PC-9 (cell line): ENCODE results near the gene ZBTB4. TPM values are rescaled to one million over a fixed set of nuclear protein-coding genes. Genes with fewer than 3 reads are reported as not detected.

ENCODE experiments used
- BruUV-seq: library from RNA; stranded (reverse); fragments of 400-500 nt; replicated peaks from 2 replicates; lab custom pipeline; 2021; lab: Mats Ljungman, UMichigan
- CTCF ChIA-PET: fragments of 300-600 bp; sonication (Branson Sonifier 250); formaldehyde crosslinking; loops from one replicate; lab custom pipeline; 2022; ENCODE audit warnings: antibody characterized with exemption; lab: Charles Lee
- POLR2A ChIA-PET: fragments of 300-600 bp; sonication (Branson Sonifier 250); formaldehyde crosslinking; loops from one replicate; lab custom pipeline; 2022; ENCODE audit warnings: antibody characterized with exemption; ENCODE audit not compliant: unreplicated experiment; lab: Charles Lee
- DNase-seq, 2 experiments: peaks; one replicate each; pipeline versions ENCODE4 v3.0.0 to v3.0.0-alpha.2; 2015 to 2022; ENCODE audit warnings: mixed read lengths in 1 of 2
- H2AFZ ChIP-seq: fragments of 200-600 bp; sonication (generic); 2 replicates; pipeline ENCODE4 v1.8.1; 2017; ENCODE audit warnings: antibody characterized with exemption
- H3F3A ChIP-seq: fragments of 200-600 bp; sonication (generic); 2 replicates; pipeline ENCODE4 v1.8.1; 2017; ENCODE audit warnings: antibody characterized with exemption, mild to moderate bottlenecking, low read depth; ENCODE audit not compliant: insufficient read depth
- H3K27ac ChIP-seq: fragments of 200-600 bp; sonication (generic); 2 replicates; pipeline ENCODE4 v1.6.1; 2016; ENCODE audit warnings: mixed run types
- H3K27me3 ChIP-seq: fragments of 200-600 bp; sonication (generic); 2 replicates; pipeline ENCODE4 v1.6.1; 2016; ENCODE audit warnings: low read depth, mixed run types; ENCODE audit not compliant: insufficient read depth
- H3K36me3 ChIP-seq: fragments of 200-600 bp; sonication (generic); 2 replicates; pipeline ENCODE4 v1.6.1; 2016; ENCODE audit warnings: low read depth, mixed run types
- H3K4me1 ChIP-seq: fragments of 200-600 bp; sonication (generic); replicated peaks from 2 replicates; pipeline ENCODE4 v1.6.1; 2016; ENCODE audit warnings: mixed run types; ENCODE audit not compliant: insufficient read depth
- H3K4me2 ChIP-seq: fragments of 200-600 bp; sonication (generic); 2 replicates; pipeline ENCODE4 v1.6.1; 2017; ENCODE audit warnings: mixed run types
- H3K4me3 ChIP-seq: fragments of 200-600 bp; sonication (generic); 2 replicates; pipeline ENCODE4 v1.6.1; 2016; ENCODE audit warnings: mixed run types
- H3K79me2 ChIP-seq: fragments of 200-600 bp; sonication (generic); 2 replicates; pipeline ENCODE4 v1.6.1; 2017; ENCODE audit warnings: low read depth, mixed run types
- H3K9me2 ChIP-seq: fragments of 200-600 bp; sonication (generic); 2 replicates; pipeline ENCODE4 v1.8.1; 2017; ENCODE audit warnings: mild to moderate bottlenecking; ENCODE audit not compliant: insufficient read depth
- H3K9me3 ChIP-seq: fragments of 200-600 bp; sonication (generic); 2 replicates; pipeline ENCODE4 v1.8.1; 2016; ENCODE audit warnings: low read depth; ENCODE audit not compliant: insufficient read depth
- H4K20me1 ChIP-seq: fragments of 200-600 bp; sonication (generic); 2 replicates; pipeline ENCODE4 v1.8.1; 2017; ENCODE audit not compliant: insufficient read depth
- EZH2 ChIP-seq: fragments of 200-600 bp; sonication (generic); IDR thresholded peaks from 2 replicates; pipeline ENCODE4 v1.8.0; 2017; ENCODE audit warnings: antibody characterized with exemption, low read depth
- intact Hi-C: fragments of 100-400 bp; cut with micrococcal nuclease; formaldehyde crosslinking; loops from one replicate; pipeline ENCODE4 v1.10.0; 2022; ENCODE audit not compliant: unreplicated experiment
- total RNA-seq: library from RNA; stranded (reverse); gene quantifications from 2 replicates; pipeline ENCODE4 v1.2.3, GENCODE V29; 2021
- TF ChIP-seq, protein P1 (sequence below): fragments of 200-600 bp; sonication (generic); conservative IDR thresholded peaks from 2 replicates; pipeline ENCODE4 v1.6.1; 2017; ENCODE audit warnings: mixed run types, antibody characterized with exemption, mild to moderate bottlenecking, moderate library complexity

Gene ZBTB4
- total RNA-seq, 1 experiment from 2014 or later = 54.0 TPM

- Histone ChIP-seq H3K9me2 (no peaks in the 10 kb centered on the region), H3K27ac (no peak overlapping the region), H3F3A (no peaks in the 10 kb centered on the region; the same call in 1 of the 2 replicates), H3K79me2 (no peaks in the 10 kb centered on the region), H2AFZ (no peak overlapping the region), H3K4me3 (no peak overlapping the region), H3K9me3 (no peaks in the 10 kb centered on the region), H3K27me3 (no peaks in the 10 kb centered on the region), H3K4me2 (no peak overlapping the region), H4K20me1 (no peaks in the 10 kb centered on the region), H3K36me3 (no peaks in the 10 kb centered on the region), H3K4me1 (no peaks in the 10 kb centered on the region)
- no peak for DNase-seq
- BruUV-seq = no TSS peak
- no peak for TF ChIP-seq EZH2
- TF ChIP-seq, protein P1, sequence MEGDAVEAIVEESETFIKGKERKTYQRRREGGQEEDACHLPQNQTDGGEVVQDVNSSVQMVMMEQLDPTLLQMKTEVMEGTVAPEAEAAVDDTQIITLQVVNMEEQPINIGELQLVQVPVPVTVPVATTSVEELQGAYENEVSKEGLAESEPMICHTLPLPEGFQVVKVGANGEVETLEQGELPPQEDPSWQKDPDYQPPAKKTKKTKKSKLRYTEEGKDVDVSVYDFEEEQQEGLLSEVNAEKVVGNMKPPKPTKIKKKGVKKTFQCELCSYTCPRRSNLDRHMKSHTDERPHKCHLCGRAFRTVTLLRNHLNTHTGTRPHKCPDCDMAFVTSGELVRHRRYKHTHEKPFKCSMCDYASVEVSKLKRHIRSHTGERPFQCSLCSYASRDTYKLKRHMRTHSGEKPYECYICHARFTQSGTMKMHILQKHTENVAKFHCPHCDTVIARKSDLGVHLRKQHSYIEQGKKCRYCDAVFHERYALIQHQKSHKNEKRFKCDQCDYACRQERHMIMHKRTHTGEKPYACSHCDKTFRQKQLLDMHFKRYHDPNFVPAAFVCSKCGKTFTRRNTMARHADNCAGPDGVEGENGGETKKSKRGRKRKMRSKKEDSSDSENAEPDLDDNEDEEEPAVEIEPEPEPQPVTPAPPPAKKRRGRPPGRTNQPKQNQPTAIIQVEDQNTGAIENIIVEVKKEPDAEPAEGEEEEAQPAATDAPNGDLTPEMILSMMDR = no peak
- ChIA-PET CTCF (no interaction called here), POLR2A (no interaction called here)
- intact Hi-C loops = no loop called here
Measured at GRCh38 chr17:7421186-7421585, 58.2 kb downstream of the ZBTB4 start.

GRCh38 chr17:7419819-7420610 lies 59.4 kb downstream of the ZBTB4 start, which contains the start of gene SPEM1:
Gene SPEM1, plus strand, starts transcription at chr17:7420324. Its CDS starts 61 bp downstream, at chr17:7420385.
- Histone ChIP-seq H3K36me3 (no peaks in the 10 kb centered on the region), H3K4me1 (no peaks in the 10 kb centered on the region), H4K20me1 (no peaks in the 10 kb centered on the region), H3K27ac (no peak within 1 kb of the TSS), H2AFZ (no peak within 1 kb of the TSS), H3K9me2 (no peaks in the 10 kb centered on the region), H3F3A (no peaks in the 10 kb centered on the region; the same call in 1 of the 2 replicates), H3K4me3 (no peak within 1 kb of the TSS), H3K27me3 (no peaks in the 10 kb centered on the region), H3K79me2 (no peaks in the 10 kb centered on the region), H3K4me2 (no peak within 1 kb of the TSS), H3K9me3 (no peaks in the 10 kb centered on the region)
- ChIA-PET POLR2A (no interaction called here), CTCF (interaction anchor here (0.6 kb wide), 1 partner anchor 52 kb away, joined by 3 read pairs; no protein-coding TSS in a partner anchor)
- DNase-seq = no peak
- intact Hi-C loops = no loop called here
- no peak for TF ChIP-seq EZH2
- TF ChIP-seq, protein P1 = no peak
- no TSS peak for BruUV-seq

GRCh38 chr17:7418472-7419152 lies 60.8 kb downstream of the ZBTB4 start:
- no TSS peak for BruUV-seq
- no peaks in the 10 kb centered on the region for H4K20me1 ChIP-seq
- TF ChIP-seq, protein P1 = no peak
- TF ChIP-seq EZH2 = no peak
- no peaks in the 10 kb centered on the region for H3K9me3 ChIP-seq
- no peaks in the 10 kb centered on the region for H3K79me2 ChIP-seq
- no peak overlapping the region for H3K4me2 ChIP-seq
- ChIA-PET POLR2A (interaction anchor here (0.5 kb wide), 1 partner anchor 15 kb away, joined by 6 read pairs; the partner anchor contains the start of gene TMEM256), CTCF (interaction anchor here (0.7 kb wide), 1 partner anchor 23 kb away, joined by 6 read pairs; no protein-coding TSS in a partner anchor)
- H3F3A ChIP-seq = no peaks in the 10 kb centered on the region; the same call in 1 of the 2 replicates
- no peak for DNase-seq
- intact Hi-C loops = no loop called here
- no peak overlapping the region for H3K27ac ChIP-seq
- H3K4me1 ChIP-seq = no peaks in the 10 kb centered on the region
- no peak overlapping the region for H2AFZ ChIP-seq
- no peak overlapping the region for H3K4me3 ChIP-seq
- H3K36me3 ChIP-seq = no peaks in the 10 kb centered on the region
- no peaks in the 10 kb centered on the region for H3K9me2 ChIP-seq
- no peaks in the 10 kb centered on the region for H3K27me3 ChIP-seq
